ENCODE results near the gene MACF1.
"Not testable (repeated sequence)": the region's sequence is repeated elsewhere in the genome, so short reads cannot be mapped to it uniquely, and the experiment has no call there.

Gene MACF1

DNA sequence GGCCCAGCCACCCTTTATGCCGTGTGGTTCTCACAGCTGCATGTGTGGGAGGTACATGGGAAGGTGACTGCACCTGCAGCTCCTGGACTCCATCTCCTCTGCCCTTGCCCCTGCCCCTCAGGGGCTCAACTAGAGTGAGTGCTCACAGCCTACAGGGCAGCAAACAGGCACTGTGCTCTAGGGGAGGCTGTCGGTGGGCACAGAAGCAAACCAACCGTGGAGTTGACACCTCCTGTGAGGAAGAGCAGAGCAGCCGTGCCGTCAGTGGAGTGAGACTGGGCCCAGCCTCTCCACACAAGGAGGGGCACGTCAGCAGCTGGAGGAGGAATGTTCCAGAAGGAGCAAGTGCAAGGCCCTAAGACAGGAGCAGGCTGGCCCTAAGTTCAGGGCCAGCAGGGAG is 319.7 kb downstream of the MACF1 start:
- no peak for DNase-seq

DNA sequence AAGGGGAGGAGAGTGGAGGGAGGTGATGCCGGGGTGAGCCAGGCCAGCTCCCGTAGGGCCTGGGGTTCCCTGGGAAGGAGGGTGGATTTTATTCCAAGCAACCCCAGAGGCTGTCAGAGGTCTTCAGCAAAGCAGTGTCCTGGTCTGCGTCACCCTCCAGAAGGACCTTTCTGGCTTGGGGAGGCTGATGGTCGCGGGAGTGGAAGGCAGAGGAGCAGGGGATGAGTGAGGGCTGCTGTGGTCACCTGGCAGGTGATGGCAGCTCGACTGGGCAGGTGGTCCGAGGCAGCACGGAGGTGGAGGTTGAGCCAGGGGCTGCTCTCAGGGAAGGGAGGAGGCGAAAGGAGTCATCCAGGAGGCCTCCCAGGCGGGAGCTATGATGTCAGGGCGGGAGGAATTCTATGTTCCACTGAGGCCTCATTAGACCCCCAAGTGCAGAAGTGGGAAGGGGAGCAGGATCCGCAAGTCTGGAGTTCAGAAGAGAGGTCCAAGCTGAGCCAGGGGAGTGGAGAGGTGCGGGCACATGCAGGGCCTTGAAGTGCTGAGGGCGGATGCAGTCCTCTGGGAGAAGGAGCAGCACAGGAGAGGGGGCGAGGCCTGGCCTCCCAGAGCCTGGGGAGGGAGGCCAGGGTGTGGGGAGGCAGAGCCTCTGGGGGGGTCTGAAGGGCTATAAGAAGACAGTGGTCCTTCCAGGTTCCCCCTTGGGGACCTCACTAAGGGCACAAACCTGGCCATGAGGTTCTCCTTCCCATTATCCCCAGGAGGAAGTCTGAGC is 320.3 kb downstream of the MACF1 start:
- DNase-seq, result no peak

DNA sequence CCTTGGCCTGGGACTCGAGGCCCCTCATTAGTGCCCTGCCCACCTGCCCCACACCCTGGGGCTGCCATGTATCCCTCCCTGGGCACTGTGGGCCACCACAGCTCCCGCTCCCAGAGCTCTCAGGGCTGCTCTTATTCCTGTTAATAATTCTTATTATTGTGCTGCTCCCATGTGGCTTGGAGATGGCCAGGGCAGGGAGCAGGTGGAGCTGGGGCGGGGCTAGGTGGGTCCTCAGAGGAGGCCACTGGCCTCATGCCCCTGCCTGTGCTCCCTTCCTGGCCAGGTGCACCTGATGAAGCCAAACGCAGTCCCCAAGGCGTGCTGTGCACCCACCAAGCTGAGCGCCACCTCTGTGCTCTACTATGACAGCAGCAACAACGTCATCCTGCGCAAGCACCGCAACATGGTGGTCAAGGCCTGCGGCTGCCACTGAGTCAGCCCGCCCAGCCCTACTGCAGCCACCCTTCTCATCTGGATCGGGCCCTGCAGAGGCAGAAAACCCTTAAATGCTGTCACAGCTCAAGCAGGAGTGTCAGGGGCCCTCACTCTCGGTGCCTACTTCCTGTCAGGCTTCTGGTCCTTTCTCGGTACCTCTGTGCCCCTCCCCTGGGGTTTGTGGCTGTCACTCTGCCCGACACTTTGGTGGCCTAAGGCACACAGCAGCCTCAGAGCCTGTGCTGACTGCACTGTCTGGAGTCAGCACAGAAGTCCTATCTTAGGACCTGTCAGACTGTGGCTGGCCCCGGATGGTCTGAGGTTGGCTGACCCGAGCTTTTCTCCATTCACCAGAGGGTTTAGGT is 321.1 kb downstream of the MACF1 start:
- peak in 1 of 2 experiments; percentile 39 for DNase-seq

DNA sequence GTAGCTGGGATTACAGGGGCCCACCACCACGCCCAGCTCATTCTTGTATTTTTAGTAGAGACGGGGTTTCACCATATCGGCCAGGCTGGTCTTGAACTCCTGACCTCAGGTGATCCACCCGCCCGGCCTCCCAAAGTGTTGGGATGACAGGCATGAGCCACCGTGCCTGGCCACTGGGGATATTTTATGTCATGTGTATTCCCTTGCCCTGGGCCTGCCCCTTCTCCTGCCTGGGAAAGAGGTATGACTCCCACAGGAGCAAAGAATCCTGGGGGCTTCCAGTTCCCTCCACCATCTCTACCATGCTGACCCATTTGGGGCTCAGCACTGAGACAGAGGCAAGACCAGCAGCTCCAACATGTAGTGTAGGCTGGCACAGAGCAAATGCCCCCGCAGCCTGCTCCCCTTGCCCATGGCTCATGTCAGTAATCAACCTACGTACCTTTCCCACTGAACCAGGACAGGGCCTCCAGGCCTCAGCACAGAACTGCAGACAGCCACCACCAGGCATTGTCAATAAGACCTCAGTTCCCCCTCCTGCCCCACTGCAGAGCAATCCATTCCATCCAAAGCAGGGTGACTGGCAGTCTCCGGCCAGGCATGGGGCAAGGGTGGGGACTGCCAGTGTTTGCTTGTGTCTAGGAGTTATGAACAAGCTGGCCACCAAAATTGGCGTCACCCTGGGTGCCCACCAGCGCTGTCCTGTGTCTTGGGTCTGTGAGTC is 322.1 kb downstream of the MACF1 start:
- no peak for DNase-seq

DNA sequence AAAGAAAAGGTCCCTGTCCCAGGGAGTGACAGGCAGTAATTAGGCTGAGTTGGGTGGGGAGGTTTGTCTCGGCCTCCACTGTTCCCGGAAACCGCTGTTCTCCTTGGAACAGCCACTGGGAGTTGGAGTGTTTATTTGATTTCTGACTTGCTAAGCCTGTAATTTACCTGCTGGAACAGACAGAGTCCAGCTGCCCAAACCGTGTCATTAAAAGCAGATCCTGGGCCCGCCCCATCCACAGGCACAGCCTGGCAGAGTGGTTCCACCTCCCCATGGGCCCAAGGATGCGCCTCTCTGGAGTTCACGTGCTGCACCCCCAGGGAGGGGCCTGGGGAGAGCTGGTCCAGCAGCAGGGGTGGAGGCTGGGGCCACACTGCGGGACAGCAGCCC is 322.7 kb downstream of the MACF1 start:
- not testable (repeated sequence) for DNase-seq

DNA sequence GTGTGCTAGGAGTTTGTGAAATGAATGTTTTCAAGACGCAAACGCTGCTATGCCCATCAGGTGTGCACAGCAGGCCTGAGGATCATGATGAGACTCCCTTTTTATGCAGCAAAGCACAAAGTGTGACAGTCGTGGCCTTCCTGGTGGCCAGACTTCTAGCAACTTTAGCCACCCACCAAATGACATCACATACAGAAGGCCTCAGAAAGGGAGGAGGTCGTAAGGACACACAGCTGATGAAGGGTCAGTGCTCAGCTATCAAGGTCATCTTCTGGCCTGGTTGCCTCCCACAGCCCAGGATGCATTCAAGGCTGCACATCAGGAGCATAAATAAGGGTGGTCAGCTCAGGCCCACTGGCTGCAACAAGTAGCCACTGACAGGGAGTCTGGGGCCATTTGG is 323.6 kb downstream of the MACF1 start:
- DNase-seq, result no peak

DNA sequence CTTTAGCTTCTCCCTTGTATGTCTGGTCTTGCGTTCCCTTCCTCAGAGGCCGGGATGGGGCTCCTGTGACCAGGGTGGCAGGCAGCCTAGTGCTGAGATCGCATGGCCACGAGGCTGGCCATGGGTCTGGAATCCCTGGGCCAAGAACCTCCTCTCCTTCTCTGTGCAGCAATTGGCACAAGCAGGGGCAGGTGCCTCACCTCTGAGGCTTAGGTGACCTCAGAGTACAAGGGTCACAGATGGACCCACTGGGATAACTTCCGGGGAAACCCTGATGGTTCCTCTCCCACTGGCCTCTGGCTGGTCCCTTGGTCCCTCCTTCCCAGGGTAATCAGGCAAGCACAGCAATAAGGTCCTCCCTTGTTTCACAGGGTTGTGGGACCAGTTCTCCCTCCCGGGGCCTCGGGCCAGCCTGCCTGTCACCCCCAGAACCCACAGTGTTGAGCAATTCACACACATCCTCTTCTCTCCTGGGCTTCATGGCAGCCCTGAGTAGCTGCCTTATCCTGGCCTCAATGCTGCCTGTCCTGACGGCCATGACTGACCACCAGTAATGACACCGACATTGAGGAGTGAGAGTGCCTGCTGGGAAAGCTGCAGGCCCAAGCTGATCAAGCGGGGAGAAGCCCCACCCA is 325.5 kb downstream of the MACF1 start:
- DNase-seq, result no peak

DNA sequence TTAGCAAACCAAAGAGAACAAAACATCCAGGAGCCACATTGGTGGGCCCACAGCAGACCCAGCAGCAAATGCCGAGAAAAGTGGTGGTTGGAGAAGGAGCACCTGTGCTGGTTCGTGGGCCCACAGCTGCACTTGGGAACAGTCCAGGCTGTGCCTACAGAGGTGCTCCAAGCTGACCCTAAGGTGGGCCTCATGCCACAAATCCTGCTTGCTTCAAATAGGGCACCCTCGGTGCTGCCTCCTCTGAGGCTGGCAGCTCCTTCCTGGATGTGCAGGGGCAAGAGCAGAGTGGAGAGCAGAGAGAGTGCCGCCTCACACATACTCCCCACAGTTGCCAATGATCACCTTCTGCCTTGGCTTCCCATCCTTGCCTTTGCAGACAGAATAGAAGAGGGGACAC is 327.0 kb downstream of the MACF1 start:
- no peak for DNase-seq

DNA sequence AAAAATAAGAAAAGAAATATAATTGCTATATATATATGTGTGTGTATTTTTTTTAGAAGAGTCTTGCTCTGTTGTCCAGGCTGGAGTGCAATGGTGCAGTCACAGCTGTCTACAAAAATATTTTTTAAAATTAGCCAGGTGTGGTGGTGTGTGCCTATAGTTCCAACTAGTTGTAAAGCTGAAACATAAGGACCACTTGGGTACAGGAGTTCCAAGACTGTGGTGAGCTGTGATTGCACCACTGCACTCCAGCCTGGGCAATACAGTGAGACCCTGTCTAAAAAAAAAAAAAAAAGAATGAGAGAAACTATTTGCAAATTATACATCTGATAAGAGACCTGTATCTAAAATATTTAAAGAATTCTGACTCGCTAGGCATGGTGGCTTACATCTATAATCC is 328.9 kb downstream of the MACF1 start:
- no peak for DNase-seq

Data from activated T-cell treated with anti-CD3 and anti-CD28 coated beads, Interleukin-2, amount 50 U/mL, for 48 hours (primary cell).